GM23248 (cell line): ENCODE measurements around the gene ATP6AP1.

Source experiments
- EZH2 ChIP-seq: fragments of 200-600 bp; sonication (generic); IDR thresholded peaks from 2 replicates; pipeline ENCODE4 v1.6.1; 2018; ENCODE audit warnings: antibody characterized with exemption, mild to moderate bottlenecking; ENCODE audit not compliant: insufficient read depth, poor library complexity, severe bottlenecking
- EZH2phosphoT487 ChIP-seq: fragments of 200-600 bp; sonication (generic); IDR thresholded peaks from 2 replicates; pipeline ENCODE4 v1.6.1; 2018; ENCODE audit warnings: antibody characterized with exemption, moderate library complexity, mild to moderate bottlenecking, low read depth; ENCODE audit not compliant: insufficient read depth

DNA sequence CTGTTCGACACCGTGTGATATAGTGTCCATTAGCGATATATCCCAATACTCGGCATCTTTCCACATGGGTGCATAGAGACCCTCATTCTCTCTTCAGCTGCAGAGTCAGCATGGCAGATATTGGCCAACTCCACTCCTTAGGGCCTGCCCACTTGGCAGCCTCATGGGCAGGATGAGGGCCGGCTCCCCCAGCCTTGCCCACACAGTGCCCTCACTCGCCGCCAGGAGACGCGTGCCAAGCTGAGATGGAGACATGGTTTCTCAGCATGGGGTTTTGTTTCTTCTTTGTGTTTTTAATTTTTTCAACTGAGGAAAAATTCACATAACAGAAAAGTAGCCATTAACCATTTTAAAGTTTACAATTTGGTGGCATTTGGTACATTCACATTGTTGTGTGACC is 24.3 kb downstream of the ATP6AP1 start:
- TF ChIP-seq EZH2 (no peak), EZH2phosphoT487 (no peak)
